Inflammatory macrophage treated with lipopolysaccharide for 1 hour (primary cell): ENCODE data around the gene ACSS3.
"Not testable (repeated sequence)": the region's sequence is repeated elsewhere in the genome, so short reads cannot be mapped to it uniquely, and the experiment has no call there.

ENCODE experiments used
- DNase-seq, 2 donors: peaks; one replicate each; pipeline ENCODE4 v3.0.0-alpha.2; 2020 to 2022

The ACSS3 gene

GRCh38 chr12:81095501-81096232, 17.8 kb downstream of the ACSS3 start:
- no peak for DNase-seq

GRCh38 chr12:81105687-81106086, 27.8 kb downstream of the ACSS3 start:
- DNase-seq, result no peak

- DNase-seq, result no peak
Measured at GRCh38 chr12:81114226-81114625, 36.3 kb downstream of the ACSS3 start.

- DNase-seq, result not testable (repeated sequence)
Measured at GRCh38 chr12:81119069-81119468, 41.2 kb downstream of the ACSS3 start.

- no peak for DNase-seq
Measured at GRCh38 chr12:81120961-81121360, 43.1 kb downstream of the ACSS3 start.

- no peak for DNase-seq
Measured at GRCh38 chr12:81123611-81124010, 45.7 kb downstream of the ACSS3 start.

GRCh38 chr12:81125691-81126090, 47.8 kb downstream of the ACSS3 start:
- no peak for DNase-seq

GRCh38 chr12:81128930-81129554, 51.2 kb downstream of the ACSS3 start:
- DNase-seq, result peak; percentile 8 to 36

- DNase-seq, result no peak
Measured at GRCh38 chr12:81136519-81136918, 58.6 kb downstream of the ACSS3 start.

- DNase-seq, result no peak
Measured at GRCh38 chr12:81137801-81138200, 59.9 kb downstream of the ACSS3 start.

GRCh38 chr12:81141217-81141616, 63.3 kb downstream of the ACSS3 start:
- no peak for DNase-seq

GRCh38 chr12:81143057-81143456, 65.2 kb downstream of the ACSS3 start:
- no peak for DNase-seq

- no peak for DNase-seq
Measured at GRCh38 chr12:81146228-81147225, 68.6 kb downstream of the ACSS3 start.

GRCh38 chr12:81147292-81147919, 69.5 kb downstream of the ACSS3 start:
- DNase-seq, result no peak

- no peak for DNase-seq
Measured at GRCh38 chr12:81150382-81150781, 72.5 kb downstream of the ACSS3 start.

GRCh38 chr12:81159856-81160255, 82.0 kb downstream of the ACSS3 start:
- DNase-seq, result no peak

GRCh38 chr12:81161680-81162079, 83.8 kb downstream of the ACSS3 start:
- no peak for DNase-seq

GRCh38 chr12:81162391-81163136, 84.7 kb downstream of the ACSS3 start:
- no peak for DNase-seq

- no peak for DNase-seq
Measured at GRCh38 chr12:81164827-81165226, 86.9 kb downstream of the ACSS3 start.

GRCh38 chr12:81166790-81167189, 88.9 kb downstream of the ACSS3 start:
- DNase-seq, result no peak

- DNase-seq, result no peak
Measured at GRCh38 chr12:81167694-81168093, 89.8 kb downstream of the ACSS3 start.

GRCh38 chr12:81168445-81168844, 90.6 kb downstream of the ACSS3 start:
- DNase-seq, result no peak
